Stimulated activated CD8-positive, alpha-beta memory T cell treated with anti-CD3 and anti-CD28 coated beads, Interleukin-4, amount 100 ng/mL, for 1 hour (primary cell): Measurements from ENCODE around the gene MED13L.
"Not testable (repeated sequence)": the region's sequence is repeated elsewhere in the genome, so short reads cannot be mapped to it uniquely, and the experiment has no call there.

Source experiments
- DNase-seq, 2 donors: peaks; one replicate each; pipeline ENCODE4 v3.0.0-alpha.2; 2020; ENCODE audit warnings: low read depth in 2 of 2, low spot score in 1 of 2

MED13L gene

GRCh38 chr12:116062698-116063097 is 214.8 kb downstream of the MED13L start:
- DNase-seq, result no peak

- no peak for DNase-seq
Measured at GRCh38 chr12:116060764-116061163, 216.7 kb downstream of the MED13L start.

- DNase-seq, result no peak
Measured at GRCh38 chr12:116059904-116060303, 217.6 kb downstream of the MED13L start.

- no peak for DNase-seq
Measured at GRCh38 chr12:116058574-116058973, 218.9 kb downstream of the MED13L start.

GRCh38 chr12:116057356-116057755 is 220.1 kb downstream of the MED13L start:
- no peak for DNase-seq

- DNase-seq, result no peak
Measured at GRCh38 chr12:116055895-116056607, 221.4 kb downstream of the MED13L start.

- no peak for DNase-seq
Measured at GRCh38 chr12:116054280-116054679, 223.2 kb downstream of the MED13L start.

GRCh38 chr12:116053479-116054200 is 223.9 kb downstream of the MED13L start:
- DNase-seq, result no peak

GRCh38 chr12:116050275-116050674 is 227.2 kb downstream of the MED13L start:
- DNase-seq, result no peak

GRCh38 chr12:116048879-116049278 is 228.6 kb downstream of the MED13L start:
- DNase-seq, result no peak

- DNase-seq, result no peak
Measured at GRCh38 chr12:116046039-116046438, 231.5 kb downstream of the MED13L start.

GRCh38 chr12:116045150-116045549 is 232.3 kb downstream of the MED13L start:
- no peak for DNase-seq

GRCh38 chr12:116043659-116044535 is 233.6 kb downstream of the MED13L start:
- no peak for DNase-seq

GRCh38 chr12:116040402-116040801 is 237.1 kb downstream of the MED13L start:
- DNase-seq, result no peak

- DNase-seq, result no peak
Measured at GRCh38 chr12:116039081-116039480, 238.4 kb downstream of the MED13L start.

- DNase-seq, result no peak
Measured at GRCh38 chr12:116037941-116038837, 239.3 kb downstream of the MED13L start.

- DNase-seq, result no peak
Measured at GRCh38 chr12:116033765-116034164, 243.7 kb downstream of the MED13L start.

- not testable (repeated sequence) for DNase-seq
Measured at GRCh38 chr12:116031624-116032023, 245.9 kb downstream of the MED13L start.

GRCh38 chr12:116028619-116029018 is 248.9 kb downstream of the MED13L start:
- DNase-seq, result no peak

- DNase-seq, result no peak
Measured at GRCh38 chr12:116027551-116027821, 250.0 kb downstream of the MED13L start.
